Melanocyte of skin (primary cell): ENCODE measurements around the gene SUGP1. TPM values are rescaled to one million over a fixed set of nuclear protein-coding genes. Genes with fewer than 3 reads are reported as not detected.

Experiments used
- small RNA-seq, 2 donors: library from RNA; depleted of rRNA; stranded (forward); fragments of <200 nt; gene quantifications; one replicate each; pipeline ENCODE3, GENCODE V24; 2012
- total RNA-seq, 2 donors: library from RNA; depleted of rRNA; stranded (reverse); fragments of >200 nt; gene quantifications; 2 replicates each; pipeline ENCODE4 v1.2.3, GENCODE V29; 2012

Gene SUGP1, protein sequence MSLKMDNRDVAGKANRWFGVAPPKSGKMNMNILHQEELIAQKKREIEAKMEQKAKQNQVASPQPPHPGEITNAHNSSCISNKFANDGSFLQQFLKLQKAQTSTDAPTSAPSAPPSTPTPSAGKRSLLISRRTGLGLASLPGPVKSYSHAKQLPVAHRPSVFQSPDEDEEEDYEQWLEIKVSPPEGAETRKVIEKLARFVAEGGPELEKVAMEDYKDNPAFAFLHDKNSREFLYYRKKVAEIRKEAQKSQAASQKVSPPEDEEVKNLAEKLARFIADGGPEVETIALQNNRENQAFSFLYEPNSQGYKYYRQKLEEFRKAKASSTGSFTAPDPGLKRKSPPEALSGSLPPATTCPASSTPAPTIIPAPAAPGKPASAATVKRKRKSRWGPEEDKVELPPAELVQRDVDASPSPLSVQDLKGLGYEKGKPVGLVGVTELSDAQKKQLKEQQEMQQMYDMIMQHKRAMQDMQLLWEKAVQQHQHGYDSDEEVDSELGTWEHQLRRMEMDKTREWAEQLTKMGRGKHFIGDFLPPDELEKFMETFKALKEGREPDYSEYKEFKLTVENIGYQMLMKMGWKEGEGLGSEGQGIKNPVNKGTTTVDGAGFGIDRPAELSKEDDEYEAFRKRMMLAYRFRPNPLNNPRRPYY
- total RNA-seq: 10 to 100 TPM; 17.6 to 30.3 TPM

GRCh38 chr19:19320361-19321140, at the start of gene SUGP1, which contains the start of gene MAU2:
Gene SUGP1 (minus strand): TSS chr19:19320509. CDS start chr19:19320496, 13 bp downstream.
Gene MAU2 (plus strand): TSS chr19:19320829. CDS start chr19:19320860, 31 bp downstream.

Small RNA genes lying within 50 kb of the gene (small RNA-seq; reads per million reads assigned to genes)
- gene RNU6-1028P: 0 reads per million in 2 donors

Other genes with a start within 250 kb of the SUGP1 start
- gene TMEM161A, start 182.0 kb downstream of the SUGP1 start, total RNA-seq: 10 to 100 TPM; 27.5 to 37.6 TPM
- under 1 TPM in 1 of 2 donors, not detected in 1; 1.00 TPM for gene MEF2B, start 150.2 kb downstream of the SUGP1 start, total RNA-seq
- gene BORCS8, start 128.4 kb downstream of the SUGP1 start, total RNA-seq: 10 to 100 TPM; 14.8 to 27.0 TPM
- 10 to 100 TPM; 54.7 to 81.9 TPM for gene RFXANK, start 128.3 kb downstream of the SUGP1 start, total RNA-seq
- 10 to 100 TPM in 1 of 2 donors, 1 to 10 TPM in 1; 5.9 to 19.0 TPM for gene NR2C2AP, start 117.1 kb downstream of the SUGP1 start, total RNA-seq
- gene NCAN, start 108.6 kb downstream of the SUGP1 start, total RNA-seq: under 1 TPM in 1 of 2 donors, not detected in 1; under 0.01 TPM
- under 1 TPM in 1 of 2 donors, not detected in 1; under 0.01 TPM for gene TM6SF2, start 47.2 kb downstream of the SUGP1 start, total RNA-seq
- 10 to 100 TPM; 31.3 to 41.0 TPM for gene MAU2, start 320 bp upstream of the SUGP1 start, total RNA-seq
- 10 to 100 TPM; 80.2 to 89.9 TPM for gene GATAD2A, start 85.2 kb upstream of the SUGP1 start, total RNA-seq
- 1 to 10 TPM in 1 of 2 donors, under 1 TPM in 1; 0.67 to 1.0 TPM for gene TSSK6, start 195.0 kb upstream of the SUGP1 start, total RNA-seq
- 100 to 1,000 TPM; 147 to 161 TPM for gene NDUFA13, start 195.7 kb upstream of the SUGP1 start, total RNA-seq
- under 1 TPM; 0.33 to 0.34 TPM for gene YJEFN3, start 208.4 kb upstream of the SUGP1 start, total RNA-seq
- under 1 TPM in 1 of 2 donors, not detected in 1; 0.33 TPM for gene CILP2, start 217.8 kb upstream of the SUGP1 start, total RNA-seq